Fibroblast of pulmonary artery (primary cell): ENCODE measurements around the gene UBE4B.

Source experiments
- DNase-seq: peaks from one replicate; pipeline ENCODE4 v3.0.0-alpha.2; 2010; ENCODE audit warnings: low read depth
- H3K4me3 ChIP-seq: replicated peaks from 2 replicates; pipeline ENCODE4 v1.5.1; 2011; ENCODE audit warnings: low read depth, mild to moderate bottlenecking, control low read depth, low read length, moderate library complexity
- CTCF ChIP-seq: IDR thresholded peaks from 2 replicates; pipeline ENCODE4 v1.5.1; 2011; ENCODE audit warnings: mild to moderate bottlenecking, control low read depth, low read length, inconsistent platforms; ENCODE audit errors: missing control alignments

The UBE4B gene

GRCh38 chr1:10132316-10132715 lies 99.6 kb downstream of the UBE4B start:
- no peak for TF ChIP-seq CTCF
- DNase-seq = no peak
- no peak overlapping the region for H3K4me3 ChIP-seq

GRCh38 chr1:10132852-10133251 lies 100.1 kb downstream of the UBE4B start:
- no peak for TF ChIP-seq CTCF
- H3K4me3 ChIP-seq = no peak overlapping the region

GRCh38 chr1:10140981-10141380 lies 108.2 kb downstream of the UBE4B start:
- H3K4me3 ChIP-seq = no peak overlapping the region
- TF ChIP-seq CTCF = no peak
- DNase-seq = no peak

More at GRCh38 chr1:10132852-10133251, 100.1 kb downstream of the UBE4B start:
- no peak for DNase-seq

GRCh38 chr1:10143961-10144485 lies 111.3 kb downstream of the UBE4B start:
- no peak for TF ChIP-seq CTCF
- no peak for DNase-seq
- no peak overlapping the region for H3K4me3 ChIP-seq

GRCh38 chr1:10146391-10146790 lies 113.6 kb downstream of the UBE4B start:
- no peak for TF ChIP-seq CTCF
- no peak for DNase-seq
- H3K4me3 ChIP-seq = no peak overlapping the region

- no peak for DNase-seq
- no peak overlapping the region for H3K4me3 ChIP-seq
- TF ChIP-seq CTCF = no peak
These were observed 116.5 kb downstream of the UBE4B start for GRCh38 chr1:10149231-10149630.

GRCh38 chr1:10152709-10153284 lies 120.0 kb downstream of the UBE4B start:
- no peak overlapping the region for H3K4me3 ChIP-seq
- TF ChIP-seq CTCF = peak; percentile 72
- peak; percentile 67 for DNase-seq
